Muscle layer of duodenum (tissue), 2 donors: ENCODE data around the gene TKFC.

Experiments
- H3K27ac ChIP-seq: one replicate; pipeline ENCODE4 v1.7.0; 2013; ENCODE audit warnings: mild to moderate bottlenecking, low read length
- H3K27me3 ChIP-seq: one replicate; pipeline ENCODE4 v1.7.0; 2013; ENCODE audit warnings: low read depth, mild to moderate bottlenecking, control low read depth, low read length
- H3K36me3 ChIP-seq, 2 donors: one replicate each; pipeline ENCODE4 v1.7.0; 2013; ENCODE audit warnings: low read length in 2 of 2, control low read depth in 1 of 2, mild to moderate bottlenecking in 1 of 2; ENCODE audit not compliant: insufficient read depth in 2 of 2, control insufficient read depth in 1 of 2
- H3K4me1 ChIP-seq, 2 donors: one replicate each; pipeline ENCODE4 v1.7.0; 2013; ENCODE audit warnings: low read length in 2 of 2, mild to moderate bottlenecking in 2 of 2, control low read depth in 1 of 2, moderate library complexity in 1 of 2; ENCODE audit not compliant: insufficient read depth in 2 of 2, control insufficient read depth in 1 of 2
- H3K4me3 ChIP-seq, 2 donors: one replicate each; pipeline ENCODE4 v1.7.0; 2013; ENCODE audit warnings: low read length in 2 of 2, low read depth in 1 of 2, mild to moderate bottlenecking in 1 of 2
- H3K9me3 ChIP-seq, 2 donors: one replicate each; pipeline ENCODE4 v1.7.0; 2013; ENCODE audit warnings: low read length in 2 of 2, control low read depth in 1 of 2, mild to moderate bottlenecking in 1 of 2; ENCODE audit not compliant: control insufficient read depth in 1 of 2
- donor health status: healthy.

TKFC gene

DNA sequence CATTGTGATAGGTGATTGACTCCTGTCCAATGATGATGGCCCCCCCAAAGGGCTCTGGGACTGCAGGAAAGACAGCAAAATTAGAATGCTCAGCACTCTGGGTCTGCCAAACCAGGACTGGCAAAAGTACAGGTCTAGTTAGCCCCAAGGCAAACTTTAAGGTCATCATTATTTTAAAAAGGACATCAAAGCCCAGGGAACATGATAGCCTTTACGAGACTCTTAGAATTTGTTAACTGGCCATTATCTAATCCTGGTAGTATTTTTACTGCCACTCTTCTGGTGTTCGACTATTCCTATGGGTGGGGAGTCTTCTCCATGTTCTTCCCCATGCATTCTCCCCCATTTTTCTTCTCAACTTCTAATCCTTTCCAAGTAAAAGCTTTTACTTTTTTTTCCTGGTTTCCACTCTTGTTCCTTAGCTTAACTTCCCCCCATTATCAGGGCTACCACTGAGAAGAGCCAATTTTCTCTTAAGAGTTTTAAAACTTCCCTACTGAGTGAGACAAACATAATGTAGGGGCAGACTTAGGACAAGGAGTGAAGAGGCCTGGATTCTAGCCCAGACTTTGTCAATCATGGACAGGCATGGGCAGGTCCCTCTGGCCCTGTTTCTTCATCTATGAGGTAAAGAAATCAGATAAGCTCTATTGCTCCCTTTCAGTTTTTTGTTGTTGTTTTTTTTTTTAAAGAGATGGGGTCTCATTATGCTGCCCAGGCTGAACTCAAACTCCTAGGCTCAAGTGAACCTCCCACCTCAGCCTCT is 7.2 kb upstream of the TKFC start:
- Histone ChIP-seq H3K4me3 (no peak overlapping the region), H3K9me3 (no peaks in the 10 kb centered on the region), H3K4me1 (no peaks in the 10 kb centered on the region), H3K36me3 (peaks cover 66 to 80% of the 10 kb centered on the region in 2 donors), H3K27ac (no peak overlapping the region), H3K27me3 (no peaks in the 10 kb centered on the region)

DNA sequence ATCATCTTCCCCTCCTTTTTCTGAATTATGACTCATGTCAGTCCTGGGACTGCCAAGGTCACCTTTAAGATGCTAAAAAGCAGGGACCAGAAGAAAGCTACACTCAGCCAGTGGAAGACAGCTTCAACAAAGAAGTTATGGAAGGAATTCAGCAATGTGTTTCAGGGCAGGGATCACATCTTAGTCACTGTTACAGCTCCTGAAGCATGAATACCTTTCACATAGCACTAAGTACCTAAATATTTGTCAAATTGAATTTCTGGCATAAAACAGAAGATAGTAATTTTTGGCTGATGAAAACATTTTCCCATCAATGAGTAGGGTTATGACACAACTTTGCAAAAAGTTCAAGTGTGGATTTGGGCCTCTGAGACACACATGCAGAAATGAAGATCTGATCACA is 5.4 kb upstream of the TKFC start:
- Histone ChIP-seq H3K27ac (no peak overlapping the region), H3K36me3 (peaks cover 50 to 63% of the 10 kb centered on the region in 2 donors), H3K4me1 (peaks cover 4 to 12% of the 10 kb centered on the region in 2 donors), H3K27me3 (no peaks in the 10 kb centered on the region), H3K4me3 (no peak overlapping the region), H3K9me3 (no peaks in the 10 kb centered on the region)

DNA sequence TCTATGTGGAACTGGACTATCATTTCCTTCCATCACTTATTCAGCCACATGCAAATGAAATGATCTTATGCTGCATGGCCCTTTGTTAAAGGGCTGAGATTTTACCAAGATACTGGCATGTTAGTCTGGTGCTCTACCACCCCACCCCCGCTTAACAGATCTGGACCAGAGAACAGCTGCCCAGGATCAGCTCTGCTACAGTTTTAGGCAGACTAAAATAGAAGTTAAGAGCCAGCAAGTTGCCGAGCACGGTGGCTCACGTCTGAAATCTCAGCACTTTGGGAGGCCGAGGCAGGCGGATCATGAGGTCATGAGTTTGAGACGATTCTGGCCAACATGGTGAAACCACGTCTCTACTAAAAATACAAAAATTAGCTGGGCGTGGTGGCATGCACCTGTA is 4.7 kb upstream of the TKFC start:
- H3K9me3 ChIP-seq = no peaks in the 10 kb centered on the region
- H3K27me3 ChIP-seq = no peaks in the 10 kb centered on the region
- no peak overlapping the region for H3K27ac ChIP-seq
- H3K36me3 ChIP-seq = peaks cover 43 to 57% of the 10 kb centered on the region in 2 donors
- H3K4me3 ChIP-seq = no peak overlapping the region
- H3K4me1 ChIP-seq = peaks cover 4 to 12% of the 10 kb centered on the region in 2 donors

DNA sequence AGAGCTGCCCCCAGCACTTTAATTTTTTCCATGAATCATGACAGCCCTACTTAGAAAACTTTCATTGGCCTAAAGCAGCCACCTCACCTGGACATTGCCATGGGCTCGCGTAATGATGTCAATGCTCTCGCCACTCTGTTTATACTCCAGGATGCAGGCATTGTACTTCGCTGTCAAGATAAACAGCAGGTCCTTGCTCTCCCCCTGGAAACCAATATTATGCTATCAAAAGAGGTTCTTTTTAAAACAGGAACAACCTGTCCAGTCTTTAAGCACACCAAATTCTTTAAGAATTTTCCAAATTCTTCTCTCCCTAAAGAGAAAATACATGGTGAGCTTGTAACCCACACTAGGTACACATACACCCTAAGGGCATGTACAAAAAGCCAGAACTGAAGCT is 3.2 kb upstream of the TKFC start:
- Histone ChIP-seq H3K4me3 (no peak overlapping the region), H3K36me3 (peaks cover 32 to 41% of the 10 kb centered on the region in 2 donors), H3K4me1 (peaks cover 8 to 16% of the 10 kb centered on the region in 2 donors), H3K27ac (no peak overlapping the region), H3K9me3 (no peaks in the 10 kb centered on the region), H3K27me3 (no peaks in the 10 kb centered on the region)

DNA sequence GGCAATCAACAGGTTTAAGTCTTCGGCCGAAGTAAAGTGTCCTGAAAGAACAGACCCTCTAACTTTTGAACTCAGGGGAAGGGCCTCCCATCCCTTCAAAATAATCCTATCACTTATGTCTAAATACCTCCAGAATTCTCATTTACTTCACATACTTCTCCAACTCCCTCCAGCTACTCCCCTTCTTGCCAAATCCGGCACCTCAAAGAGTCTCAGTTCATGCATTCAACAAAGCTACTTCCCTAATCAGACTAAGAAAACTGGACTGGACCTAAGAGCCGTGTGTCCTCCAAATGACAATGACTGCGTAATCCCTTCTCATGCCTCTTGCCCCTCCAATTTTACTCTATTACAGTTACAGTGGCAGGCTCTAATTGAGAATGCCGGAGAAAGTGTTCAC is 1.4 kb upstream of the TKFC start:
- no peaks in the 10 kb centered on the region for H3K9me3 ChIP-seq
- H3K4me1 ChIP-seq = peaks cover 8 to 16% of the 10 kb centered on the region in 2 donors
- peak overlapping the region; percentile 89 to 92 for H3K4me3 ChIP-seq
- peaks cover 15 to 24% of the 10 kb centered on the region in 2 donors for H3K36me3 ChIP-seq
- H3K27me3 ChIP-seq = no peaks in the 10 kb centered on the region
- H3K27ac ChIP-seq = peak overlapping the region; percentile 91

DNA sequence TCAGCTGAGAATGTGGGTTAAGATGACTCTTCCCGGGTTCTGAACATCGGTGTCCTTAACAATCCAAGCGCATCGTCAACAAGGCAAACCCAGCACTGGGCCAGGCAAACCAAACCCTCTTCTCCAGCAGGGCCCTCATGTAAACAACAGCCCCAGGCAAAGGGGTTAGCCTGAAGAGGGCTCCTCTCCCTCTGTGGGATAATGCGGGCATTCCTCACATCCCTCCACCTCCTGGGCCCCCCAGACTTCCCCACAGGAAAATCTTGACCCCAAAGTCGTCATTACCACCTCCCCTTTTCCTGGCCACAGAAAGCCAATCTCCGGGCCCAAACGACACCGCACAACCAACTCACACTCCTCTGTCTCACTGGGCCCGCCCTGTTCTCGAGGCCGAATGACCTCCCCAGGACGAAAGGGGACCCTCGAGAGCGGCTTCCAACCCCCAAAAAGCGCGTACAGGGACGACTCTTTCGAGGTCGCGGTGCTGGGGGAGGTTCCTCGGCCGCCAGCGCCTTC is 689 bp upstream of the TKFC start:
- H3K4me1 ChIP-seq = peaks cover 8 to 16% of the 10 kb centered on the region in 2 donors
- no peaks in the 10 kb centered on the region for H3K27me3 ChIP-seq
- no peaks in the 10 kb centered on the region for H3K9me3 ChIP-seq
- peak overlapping the region; percentile 91 for H3K27ac ChIP-seq
- H3K36me3 ChIP-seq = peaks cover 11 to 23% of the 10 kb centered on the region in 2 donors
- H3K4me3 ChIP-seq = peak overlapping the region; percentile 89 to 92

DNA sequence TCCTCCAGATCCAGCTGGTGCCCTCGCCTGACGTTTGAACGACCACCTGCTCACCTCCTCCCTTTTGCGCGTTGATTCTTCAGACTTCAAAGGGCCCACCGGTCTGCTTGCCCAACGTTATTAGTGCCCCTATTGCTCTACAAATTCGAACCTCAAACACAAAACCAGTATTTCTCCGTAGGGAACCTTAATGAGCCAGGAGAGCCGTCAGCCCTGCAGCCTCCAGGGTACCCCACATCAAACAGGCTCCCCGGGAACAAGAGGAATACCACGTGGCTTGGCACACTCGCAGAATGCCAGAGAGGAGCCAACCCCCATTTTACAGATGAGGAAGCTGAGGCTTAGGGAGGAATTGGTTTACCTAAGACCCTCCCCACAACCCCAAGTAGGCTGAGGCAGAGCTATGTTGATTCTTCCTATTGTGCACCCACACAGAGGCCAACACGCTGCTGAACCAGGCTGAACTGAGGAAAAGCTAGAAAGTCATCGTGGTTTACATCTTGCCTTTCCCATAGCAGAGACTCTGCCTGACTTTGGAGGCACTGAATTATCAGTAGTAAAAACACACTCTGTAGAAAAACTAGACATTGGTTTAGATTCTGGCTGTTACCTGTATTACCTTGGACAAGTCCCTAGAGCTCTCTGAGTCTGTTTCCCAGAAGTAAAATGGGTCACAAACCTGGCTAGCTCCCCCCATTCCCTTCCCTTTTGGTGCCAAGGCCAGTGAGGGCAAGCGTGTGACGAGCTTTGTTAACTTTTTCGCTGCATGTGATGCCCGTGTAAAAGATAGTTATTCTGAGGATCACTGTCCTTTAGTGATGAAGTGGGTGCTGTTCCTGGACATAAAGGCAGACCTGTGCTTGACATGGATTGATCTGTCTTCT is 764 bp downstream of the TKFC start:
- Histone ChIP-seq H3K4me3 (peak overlapping the region; percentile 89 to 92), H3K36me3 (peaks cover 12 to 13% of the 10 kb centered on the region in 2 donors), H3K27ac (peak overlapping the region; percentile 91), H3K27me3 (no peaks in the 10 kb centered on the region), H3K4me1 (peaks cover 8 to 16% of the 10 kb centered on the region in 2 donors), H3K9me3 (no peaks in the 10 kb centered on the region)

DNA sequence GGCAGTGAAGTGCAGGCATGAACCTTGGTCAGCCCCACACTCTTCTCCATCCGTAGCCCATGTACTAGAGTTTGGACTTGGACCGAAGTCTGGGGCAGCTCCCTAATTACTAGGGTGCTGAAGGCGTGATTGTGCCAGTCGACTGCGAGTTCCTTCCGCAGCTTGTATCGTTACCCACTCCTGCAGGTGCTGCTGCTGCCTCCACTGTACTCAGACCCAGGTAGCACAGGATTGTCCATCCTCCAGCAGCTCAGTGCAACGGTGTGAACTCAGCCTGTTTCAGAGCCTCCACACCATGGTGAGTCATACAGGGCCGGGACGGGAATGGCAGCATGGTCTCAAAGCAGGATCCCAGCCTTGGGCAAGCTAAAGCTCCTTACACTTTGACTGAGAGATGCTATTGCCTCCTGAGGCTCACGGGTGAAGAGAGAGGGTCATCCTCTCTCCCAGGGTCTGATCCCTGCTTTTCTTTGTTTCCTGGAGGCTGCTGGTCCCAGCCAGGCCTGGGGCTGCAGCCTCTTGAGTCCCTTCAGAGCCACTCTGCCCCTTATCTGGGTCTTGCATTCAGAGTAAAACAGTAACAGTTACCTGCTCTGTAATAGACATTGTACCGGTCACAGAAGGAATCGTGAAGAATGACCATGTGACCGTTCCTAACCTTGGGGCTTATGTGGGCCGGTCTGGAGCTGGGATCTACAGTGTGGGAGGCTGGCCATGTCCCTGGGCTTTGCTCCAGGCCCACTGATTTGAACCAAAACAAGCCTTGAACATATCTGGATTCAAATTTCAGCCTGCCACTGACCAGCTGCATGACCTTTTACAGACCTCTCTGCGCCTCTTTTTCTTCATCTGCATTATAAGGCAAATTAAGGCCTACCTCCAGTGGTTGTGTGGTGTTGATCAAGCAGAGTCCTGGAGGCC is 1.7 kb downstream of the TKFC start:
- no peaks in the 10 kb centered on the region for H3K9me3 ChIP-seq
- H3K36me3 ChIP-seq = peaks cover 6 to 13% of the 10 kb centered on the region in 2 donors
- peak overlapping the region in 1 of 2 donors; percentile 33 for H3K4me3 ChIP-seq
- peak overlapping the region; percentile 32 for H3K27ac ChIP-seq
- no peaks in the 10 kb centered on the region for H3K27me3 ChIP-seq
- peaks cover 8 to 16% of the 10 kb centered on the region in 2 donors for H3K4me1 ChIP-seq

DNA sequence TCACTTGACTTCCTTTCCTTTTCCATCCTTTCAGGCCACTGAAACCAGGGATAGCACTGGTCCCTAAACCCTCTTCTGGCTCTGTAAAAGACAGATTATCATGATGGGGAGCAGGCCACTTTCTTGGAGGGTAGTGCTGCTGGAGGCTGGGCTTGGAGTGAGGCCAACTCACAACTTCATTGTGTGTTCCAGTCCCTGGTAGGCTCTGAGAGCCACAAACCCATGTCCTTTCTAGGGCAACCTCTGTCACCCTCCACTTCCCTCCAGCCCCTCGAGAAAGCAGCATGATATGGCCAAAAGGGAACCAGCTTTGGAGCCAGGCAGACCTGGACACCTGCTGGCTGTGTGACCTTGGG is 2.3 kb downstream of the TKFC start:
- peak overlapping the region; percentile 32 for H3K27ac ChIP-seq
- peaks cover 8 to 16% of the 10 kb centered on the region in 2 donors for H3K4me1 ChIP-seq

DNA sequence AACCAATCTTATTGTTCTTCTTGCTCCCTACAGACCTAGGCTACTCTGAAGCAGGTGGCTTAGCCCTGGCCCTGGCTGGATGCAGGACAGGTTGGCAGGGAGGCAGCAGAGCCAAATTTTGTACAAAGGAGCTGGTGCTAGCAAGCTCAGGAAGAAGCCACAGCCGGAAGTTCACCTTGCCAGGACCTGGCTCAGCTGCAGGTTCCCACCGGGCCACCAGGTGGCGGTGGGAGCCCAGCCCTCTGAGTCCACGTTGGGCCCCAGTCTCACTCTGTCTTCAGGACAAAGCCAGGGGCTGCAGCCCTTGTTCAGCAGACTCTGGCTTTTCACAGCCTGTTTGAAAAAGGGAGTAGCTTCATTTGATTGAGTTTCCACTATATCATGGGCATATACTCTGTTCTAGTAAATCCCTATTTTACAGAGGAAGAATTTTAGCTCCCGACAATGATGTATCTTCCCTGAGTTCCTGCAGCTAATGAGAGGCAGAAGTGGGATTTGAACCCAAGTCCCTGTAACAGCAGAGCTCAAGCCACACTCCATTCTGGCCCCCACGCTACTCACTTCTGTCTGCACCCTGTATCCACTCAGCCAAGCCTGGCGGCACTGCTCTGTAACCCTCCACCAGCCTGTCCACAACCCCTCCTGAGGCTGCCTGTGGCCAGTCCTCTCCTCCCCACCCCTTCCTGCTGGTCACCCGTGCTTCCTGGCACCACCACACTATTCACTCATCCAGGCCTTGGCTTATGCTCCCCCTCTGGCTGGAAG is 3.3 kb downstream of the TKFC start:
- Histone ChIP-seq H3K4me3 (no peak overlapping the region), H3K4me1 (peaks cover 5 to 11% of the 10 kb centered on the region in 2 donors), H3K9me3 (no peaks in the 10 kb centered on the region), H3K27me3 (no peaks in the 10 kb centered on the region), H3K27ac (no peak overlapping the region), H3K36me3 (peaks cover 9 to 11% of the 10 kb centered on the region in 2 donors)

More for the DNA sequence above, 2.3 kb downstream of the TKFC start:
- Histone ChIP-seq H3K27me3 (no peaks in the 10 kb centered on the region), H3K4me3 (peak overlapping the region in 1 of 2 donors; percentile 33), H3K9me3 (no peaks in the 10 kb centered on the region), H3K36me3 (peaks cover 6 to 9% of the 10 kb centered on the region in 2 donors)
